NB4 (cell line): ENCODE measurements around the gene IL17B.

Source experiments
- DNase-seq: peaks from one replicate; pipeline ENCODE4 v3.0.0; 2010; ENCODE audit warnings: low read depth
- H3K4me3 ChIP-seq: one replicate; pipeline ENCODE4 v1.5.1; 2011; ENCODE audit warnings: mild to moderate bottlenecking, low read depth, low read length, moderate library complexity
- MYC ChIP-seq: IDR thresholded peaks from 2 replicates; pipeline ENCODE4 v1.6.1; 2011; ENCODE audit warnings: low read depth, low read length
- POLR2A ChIP-seq: IDR thresholded peaks from 2 replicates; pipeline ENCODE4 v1.6.1; 2011; ENCODE audit warnings: mild to moderate bottlenecking; ENCODE audit not compliant: insufficient read length; ENCODE audit errors: extremely low read depth
- TF ChIP-seq, protein P1 (sequence below): IDR thresholded peaks from one replicate; pipeline ENCODE4 v1.5.1; 2012; ENCODE audit warnings: low read depth, low read length
- TF ChIP-seq, protein P2 (sequence below): IDR thresholded peaks from 2 replicates; pipeline ENCODE4 v1.6.1; 2011; ENCODE audit warnings: low read depth, low read length

The IL17B gene

DNA sequence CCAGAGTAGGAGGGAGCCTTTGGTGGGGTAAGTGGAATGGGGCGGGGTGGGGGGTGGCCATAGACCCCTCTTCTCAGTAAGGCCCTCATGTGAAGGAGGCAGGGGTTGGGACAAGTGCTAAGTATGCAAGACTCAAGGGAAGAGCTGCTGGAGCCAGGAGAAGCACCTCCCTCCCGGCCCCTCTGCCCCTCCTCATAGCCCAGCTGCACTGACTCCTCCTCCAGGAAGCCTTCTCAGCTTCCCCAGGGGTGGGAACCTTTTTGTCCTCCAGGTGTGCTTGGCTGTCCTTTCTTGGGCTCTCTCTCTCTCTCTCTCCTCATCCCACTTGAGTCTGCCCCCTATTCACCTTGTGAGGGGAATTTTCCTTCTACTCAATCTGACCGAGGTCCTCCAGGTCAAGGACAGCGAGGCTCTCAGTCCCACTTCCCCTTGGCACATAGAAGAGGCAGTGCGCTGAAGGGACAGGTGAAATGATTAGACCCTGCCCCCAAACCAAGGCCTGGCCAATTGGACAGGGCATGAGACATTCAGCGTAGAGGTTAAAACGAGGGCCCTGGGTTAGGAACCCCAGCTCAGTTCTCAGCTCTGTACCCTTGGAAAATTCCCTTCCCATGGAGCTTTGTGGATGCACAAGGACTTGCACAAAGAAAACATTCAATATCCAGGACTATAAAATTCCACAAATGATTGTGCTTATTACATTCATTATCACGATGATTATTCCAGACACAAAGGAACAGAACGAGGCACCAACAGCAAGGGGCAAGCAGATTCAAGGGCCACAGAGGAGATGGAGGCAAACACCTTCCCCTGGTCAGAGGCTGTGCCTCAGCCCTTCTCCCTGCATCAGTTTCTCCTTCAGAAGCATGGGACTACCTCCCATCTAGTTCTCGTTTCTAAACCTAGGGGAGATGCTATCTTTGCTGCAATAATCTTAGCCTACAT lies 45.6 kb upstream of the IL17B start:
- H3K4me3 ChIP-seq = no peak overlapping the region
- no peak for DNase-seq
- TF ChIP-seq MYC (no peak), POLR2A (no peak)
- TF ChIP-seq, protein P1, sequence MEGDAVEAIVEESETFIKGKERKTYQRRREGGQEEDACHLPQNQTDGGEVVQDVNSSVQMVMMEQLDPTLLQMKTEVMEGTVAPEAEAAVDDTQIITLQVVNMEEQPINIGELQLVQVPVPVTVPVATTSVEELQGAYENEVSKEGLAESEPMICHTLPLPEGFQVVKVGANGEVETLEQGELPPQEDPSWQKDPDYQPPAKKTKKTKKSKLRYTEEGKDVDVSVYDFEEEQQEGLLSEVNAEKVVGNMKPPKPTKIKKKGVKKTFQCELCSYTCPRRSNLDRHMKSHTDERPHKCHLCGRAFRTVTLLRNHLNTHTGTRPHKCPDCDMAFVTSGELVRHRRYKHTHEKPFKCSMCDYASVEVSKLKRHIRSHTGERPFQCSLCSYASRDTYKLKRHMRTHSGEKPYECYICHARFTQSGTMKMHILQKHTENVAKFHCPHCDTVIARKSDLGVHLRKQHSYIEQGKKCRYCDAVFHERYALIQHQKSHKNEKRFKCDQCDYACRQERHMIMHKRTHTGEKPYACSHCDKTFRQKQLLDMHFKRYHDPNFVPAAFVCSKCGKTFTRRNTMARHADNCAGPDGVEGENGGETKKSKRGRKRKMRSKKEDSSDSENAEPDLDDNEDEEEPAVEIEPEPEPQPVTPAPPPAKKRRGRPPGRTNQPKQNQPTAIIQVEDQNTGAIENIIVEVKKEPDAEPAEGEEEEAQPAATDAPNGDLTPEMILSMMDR = no peak
- TF ChIP-seq, protein P2, sequence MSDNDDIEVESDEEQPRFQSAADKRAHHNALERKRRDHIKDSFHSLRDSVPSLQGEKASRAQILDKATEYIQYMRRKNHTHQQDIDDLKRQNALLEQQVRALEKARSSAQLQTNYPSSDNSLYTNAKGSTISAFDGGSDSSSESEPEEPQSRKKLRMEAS = no peak

DNA sequence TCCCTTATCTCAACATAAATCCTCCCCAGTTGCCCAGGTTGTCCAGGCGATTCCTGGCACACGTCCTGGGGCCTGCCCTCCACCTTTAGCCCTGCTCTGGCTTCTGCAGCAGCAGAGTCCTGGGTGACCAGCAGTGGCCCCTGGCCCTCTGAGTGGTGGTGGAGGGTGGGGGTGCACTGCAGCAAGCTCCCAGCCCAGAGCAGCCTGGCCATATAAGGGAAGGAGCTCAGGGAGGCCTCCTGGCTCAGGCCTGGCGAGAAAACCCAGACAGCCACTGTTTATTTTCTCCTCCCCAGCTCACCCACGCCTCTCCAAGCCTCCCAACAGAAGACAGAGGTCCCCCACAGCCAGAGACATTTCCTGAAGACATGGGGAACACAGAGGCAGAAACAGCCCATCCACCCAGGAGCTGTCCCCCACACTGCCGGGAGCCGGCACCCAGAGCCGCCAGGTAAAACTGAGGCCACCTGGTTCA lies 44.7 kb upstream of the IL17B start:
- DNase-seq = no peak
- TF ChIP-seq MYC (no peak), POLR2A (no peak)
- TF ChIP-seq, protein P2 = no peak
- TF ChIP-seq, protein P1 = no peak
- no peak overlapping the region for H3K4me3 ChIP-seq

DNA sequence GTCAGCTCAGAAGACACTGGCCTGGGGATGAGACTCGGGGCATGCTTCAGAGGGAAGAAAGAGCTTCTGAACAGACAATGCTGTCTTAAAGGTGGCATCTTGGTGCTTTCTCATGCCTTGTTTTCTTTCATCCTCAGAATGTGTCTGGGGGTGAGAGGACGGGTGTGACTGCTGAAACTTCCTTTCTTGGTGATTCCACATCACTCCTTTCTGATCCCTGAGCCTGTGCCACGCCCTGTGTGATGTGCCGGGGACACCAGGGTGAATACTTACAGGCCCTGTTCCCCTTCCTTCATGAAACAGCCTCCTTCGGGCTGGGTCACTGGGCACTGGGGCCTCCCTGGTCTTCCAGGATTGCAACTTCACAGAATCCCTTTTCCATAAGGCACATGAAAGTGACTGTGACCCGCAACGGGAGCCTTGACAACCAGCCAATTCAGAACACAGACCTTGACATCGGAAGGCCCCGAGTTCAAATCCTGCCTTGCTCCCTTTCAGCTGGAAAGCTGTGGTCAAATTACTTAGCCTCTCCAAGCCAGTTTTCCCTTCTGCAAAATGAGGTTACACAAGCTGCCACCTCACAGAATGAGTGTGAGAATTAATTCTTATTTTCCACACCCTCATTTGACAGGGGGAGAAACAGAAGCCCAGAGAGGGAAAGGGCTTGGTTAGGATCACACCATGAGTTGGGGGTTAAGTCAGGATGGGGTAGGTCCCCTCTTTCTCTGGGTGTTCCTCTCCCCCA lies 44.1 kb upstream of the IL17B start:
- DNase-seq = no peak
- TF ChIP-seq POLR2A (no peak), MYC (no peak)
- TF ChIP-seq, protein P1 = no peak
- H3K4me3 ChIP-seq = no peak overlapping the region

DNA sequence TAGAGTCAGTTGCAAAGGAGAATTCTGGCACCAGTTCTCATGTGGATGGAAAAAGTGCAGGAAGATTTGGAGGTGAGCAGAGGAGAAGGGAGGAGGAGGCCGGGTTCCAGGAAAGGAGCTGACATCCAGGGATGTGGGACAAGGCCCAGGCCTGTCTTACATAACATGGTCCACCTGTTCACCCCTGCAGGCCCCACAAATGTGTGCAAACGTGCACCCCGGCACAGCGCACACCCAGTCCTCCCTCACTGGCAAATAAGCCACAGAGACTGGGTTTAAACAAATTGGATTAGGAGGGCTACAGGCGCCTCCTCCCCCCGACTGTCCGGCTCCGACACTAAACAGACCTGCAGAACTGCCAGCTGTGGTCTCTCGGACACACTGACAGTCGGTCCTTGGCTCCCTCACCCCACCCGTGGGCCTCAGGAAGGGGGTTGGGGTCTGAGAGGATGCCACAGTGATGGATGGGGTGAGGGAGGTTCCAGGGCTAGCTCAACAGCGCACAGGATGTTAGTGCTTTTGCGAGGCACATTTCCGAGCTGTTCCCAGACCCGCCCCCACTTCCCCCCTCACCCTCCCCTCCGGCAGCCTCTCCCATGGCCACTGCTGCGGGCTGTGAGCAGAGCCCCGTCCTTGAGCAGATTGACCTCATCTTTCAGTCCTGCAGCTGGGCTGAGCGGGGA lies 43.4 kb upstream of the IL17B start:
- H3K4me3 ChIP-seq = no peak overlapping the region
- TF ChIP-seq MYC (no peak), POLR2A (no peak)
- TF ChIP-seq, protein P2 = no peak
- TF ChIP-seq, protein P1 = no peak
- peak; percentile 70 for DNase-seq

DNA sequence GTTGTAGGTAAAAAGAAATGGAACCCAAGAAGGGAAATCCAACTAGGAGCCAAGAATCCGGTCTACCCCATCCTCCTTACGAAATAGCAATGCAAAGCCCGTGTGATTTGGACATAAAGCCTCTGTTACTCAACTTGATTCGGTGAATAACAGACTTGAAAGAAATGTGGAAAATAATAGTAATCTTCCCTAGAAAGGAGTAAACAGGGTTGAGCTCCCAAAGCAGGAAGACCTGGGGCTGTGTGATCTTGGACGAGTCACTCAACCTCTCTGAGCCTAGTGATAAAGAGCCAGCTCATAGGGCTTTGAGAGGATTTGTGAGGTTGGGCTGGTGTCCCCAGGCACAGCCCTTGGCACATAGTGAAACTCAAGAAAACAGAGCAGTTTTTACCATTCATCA lies 42.7 kb upstream of the IL17B start:
- DNase-seq = no peak
- TF ChIP-seq POLR2A = no peak
- TF ChIP-seq, protein P2 = no peak
- TF ChIP-seq, protein P1 = no peak
- no peak for TF ChIP-seq MYC
- no peak overlapping the region for H3K4me3 ChIP-seq
